H1 (cell line): ENCODE measurements around the gene UBE2D2. TPM values are rescaled to one million over a fixed set of nuclear protein-coding genes. Genes with fewer than 3 reads are reported as not detected.

Experiments used
- CTCF ChIA-PET: fragments of 300-600 bp; sonication (Branson Sonifier 250); formaldehyde crosslinking; loops from one replicate; lab custom pipeline; 2021; ENCODE audit not compliant: partially characterized antibody; lab: Charles Lee
- POLR2A ChIA-PET: fragments of 300-600 bp; sonication (Branson Sonifier 250); formaldehyde crosslinking; loops from one replicate; lab custom pipeline; 2021; ENCODE audit warnings: inconsistent platforms; ENCODE audit not compliant: partially characterized antibody; lab: Charles Lee
- DNase-seq, 2 experiments: peaks; one replicate each; pipeline versions ENCODE4 v3.0.0 to v3.0.0-alpha.2; 2010 to 2022; ENCODE audit warnings: low spot score in 2 of 2, low read depth in 1 of 2, mixed read lengths in 1 of 2
- FAIRE-seq: peaks from 2 replicates; lab custom pipeline; 2011; peaks lifted over from hg19 to GRCh38; lab: Jason Lieb, UNC
- H2AFZ ChIP-seq: 2 replicates; pipeline ENCODE4 v1.8.1; 2012; ENCODE audit warnings: low read length, inconsistent platforms
- H2AK5ac ChIP-seq: 2 replicates; pipeline ENCODE4 v1.6.1; 2013; ENCODE audit warnings: low read depth, low read length
- H2BK120ac ChIP-seq: replicated peaks from 2 replicates; pipeline ENCODE3; 2013; ENCODE audit warnings: low read depth, low read length, inconsistent platforms
- H2BK12ac ChIP-seq: 2 replicates; pipeline ENCODE4 v1.6.1; 2013; ENCODE audit warnings: low read depth, low read length
- H2BK15ac ChIP-seq: 2 replicates; pipeline ENCODE4 v1.6.1; 2013; ENCODE audit warnings: low read length
- H2BK20ac ChIP-seq: 2 replicates; pipeline ENCODE4 v1.6.1; 2013; ENCODE audit warnings: low read length
- H2BK5ac ChIP-seq: 2 replicates; pipeline ENCODE4 v1.6.1; 2013; ENCODE audit warnings: low read depth, low read length
- H3K14ac ChIP-seq: 2 replicates; pipeline ENCODE4 v1.6.1; 2013; ENCODE audit warnings: inconsistent platforms; ENCODE audit not compliant: insufficient read length
- H3K18ac ChIP-seq: 2 replicates; pipeline ENCODE4 v1.6.1; 2013; ENCODE audit warnings: low read length; ENCODE audit errors: extremely low read depth
- H3K23ac ChIP-seq: 2 replicates; pipeline ENCODE4 v1.6.1; 2013; ENCODE audit warnings: inconsistent platforms; ENCODE audit not compliant: insufficient read length
- H3K23me2 ChIP-seq: 2 replicates; pipeline ENCODE4 v1.6.1; 2013; ENCODE audit warnings: low read depth, low read length
- H3K27ac ChIP-seq: 2 replicates; pipeline ENCODE4 v1.6.1; 2011; ENCODE audit warnings: low read depth, low read length, inconsistent platforms
- H3K27me3 ChIP-seq, 4 experiments: replicated peaks in 1 of 4; 1 replicate in 1 of 4; 2 replicates in 3 of 4; pipeline versions ENCODE4 v1.6.1 to v1.8.1; 2011 to 2013; ENCODE audit warnings: low read length in 3 of 4, mild to moderate bottlenecking in 3 of 4, inconsistent platforms in 2 of 4, mixed read lengths in 2 of 4, moderate library complexity in 1 of 4; ENCODE audit not compliant: control insufficient read depth in 3 of 4, insufficient read depth in 3 of 4; ENCODE audit errors: extremely low read depth in 1 of 4
- H3K36me3 ChIP-seq, 4 experiments: 2 replicates each; pipeline versions ENCODE4 v1.6.1 to v1.8.1; 2011 to 2013; ENCODE audit warnings: mild to moderate bottlenecking in 4 of 4, low read length in 3 of 4, moderate library complexity in 2 of 4, control low read depth in 1 of 4, inconsistent platforms in 1 of 4; ENCODE audit not compliant: insufficient read depth in 4 of 4, control insufficient read depth in 2 of 4
- H3K4ac ChIP-seq: replicated peaks from 2 replicates; pipeline ENCODE3; 2013; ENCODE audit warnings: low read length, low read depth, mixed read lengths, inconsistent platforms; ENCODE audit not compliant: insufficient read length
- H3K4me1 ChIP-seq, 4 experiments: replicated peaks in 1 of 4; 1 replicate in 1 of 4; 2 replicates in 3 of 4; pipeline versions ENCODE4 v1.6.1 to v1.8.1; 2011 to 2013; ENCODE audit warnings: low read length in 3 of 4, inconsistent platforms in 2 of 4, mixed read lengths in 1 of 4; ENCODE audit not compliant: insufficient read depth in 4 of 4, control insufficient read depth in 3 of 4
- H3K4me2 ChIP-seq, 2 experiments: 2 replicates each; pipeline versions ENCODE4 v1.6.1 to v1.8.1; 2011 to 2013; ENCODE audit warnings: low read depth in 2 of 2, low read length in 2 of 2, control low read depth in 1 of 2, inconsistent platforms in 1 of 2, mild to moderate bottlenecking in 1 of 2; ENCODE audit not compliant: insufficient read depth in 1 of 2
- H3K4me3 ChIP-seq, 4 experiments: fragments of 200-600, 300-600 bp in 1 of 4; sonication (generic), shearing (Covaris generic), sonication (Bioruptor Twin) in 1 of 4; 2 replicates each; pipeline versions ENCODE4 v1.5.1 to v1.8.1; 2011 to 2016; ENCODE audit warnings: low read length in 4 of 4, low read depth in 3 of 4, control low read depth in 2 of 4, inconsistent platforms in 2 of 4, mild to moderate bottlenecking in 2 of 4, mixed read lengths in 1 of 4, moderate library complexity in 1 of 4; ENCODE audit not compliant: insufficient read depth in 2 of 4; ENCODE audit errors: extremely low read depth in 1 of 4
- H3K56ac ChIP-seq: replicated peaks from 2 replicates; pipeline ENCODE3; 2013; ENCODE audit warnings: low read depth, mild to moderate bottlenecking, mixed read lengths, low read length, inconsistent platforms; ENCODE audit not compliant: insufficient read length
- H3K79me1 ChIP-seq: 2 replicates; pipeline ENCODE4 v1.6.1; 2013; ENCODE audit warnings: low read depth, low read length, control low read depth
- H3K79me2 ChIP-seq, 2 experiments: 2 replicates each; pipeline versions ENCODE4 v1.6.1 to v1.8.1; 2012 to 2013; ENCODE audit warnings: low read length in 2 of 2, mild to moderate bottlenecking in 2 of 2, inconsistent platforms in 1 of 2; ENCODE audit not compliant: insufficient read depth in 2 of 2, control insufficient read depth in 1 of 2
- H3K9ac ChIP-seq, 4 experiments: replicated peaks in 1 of 4; 1 replicate in 1 of 4; 2 replicates in 3 of 4; pipeline versions ENCODE4 v1.6.1 to v1.8.1; 2011 to 2013; ENCODE audit warnings: low read depth in 3 of 4, low read length in 3 of 4, control low read depth in 2 of 4, mild to moderate bottlenecking in 2 of 4, moderate library complexity in 2 of 4, inconsistent platforms in 1 of 4; ENCODE audit errors: extremely low read depth in 1 of 4
- H3K9me3 ChIP-seq, 2 experiments: 2 replicates each; pipeline versions ENCODE4 v1.6.1 to v1.8.1; 2012 to 2013; ENCODE audit warnings: mild to moderate bottlenecking in 2 of 2, moderate library complexity in 2 of 2, control low read depth in 1 of 2, inconsistent platforms in 1 of 2, low read depth in 1 of 2, low read length in 1 of 2, mixed read lengths in 1 of 2; ENCODE audit not compliant: insufficient read depth in 2 of 2
- H4K20me1 ChIP-seq, 2 experiments: replicated peaks in 1 of 2; 2 replicates each; pipeline versions ENCODE3 to v1.8.1; 2011 to 2013; ENCODE audit warnings: inconsistent platforms in 2 of 2, low read length in 2 of 2, mild to moderate bottlenecking in 1 of 2; ENCODE audit not compliant: insufficient read depth in 2 of 2, control insufficient read depth in 1 of 2
- H4K5ac ChIP-seq: 2 replicates; pipeline ENCODE4 v1.6.1; 2013; ENCODE audit warnings: low read length, low read depth, mixed read lengths, inconsistent platforms; ENCODE audit not compliant: insufficient read length
- H4K8ac ChIP-seq: 2 replicates; pipeline ENCODE4 v1.8.0; 2013; ENCODE audit warnings: mild to moderate bottlenecking, moderate library complexity, low read length, inconsistent platforms; ENCODE audit not compliant: insufficient read depth; ENCODE audit errors: extremely low read depth
- H4K91ac ChIP-seq: replicated peaks from 2 replicates; pipeline ENCODE3; 2013; ENCODE audit warnings: low read length, mixed read lengths, inconsistent platforms; ENCODE audit not compliant: insufficient read length
- ATF2 ChIP-seq: IDR thresholded peaks from 2 replicates; pipeline ENCODE4 v1.6.1; 2012; ENCODE audit warnings: low read length, inconsistent platforms
- CBX5 ChIP-seq: fragments of 300-800, 300-1000 bp; sonication (generic); IDR thresholded peaks from 2 replicates; pipeline ENCODE4 v1.7.1; 2016; ENCODE audit warnings: antibody characterized with exemption, low read length, low read depth
- CEBPB ChIP-seq: IDR thresholded peaks from 2 replicates; pipeline ENCODE4 v1.6.1; 2012; ENCODE audit warnings: low read depth, low read length
- CHD2 ChIP-seq: IDR thresholded peaks from 2 replicates; pipeline ENCODE4 v1.6.1; 2012; ENCODE audit warnings: low read length, improper control_type of control experiment
- CREB1 ChIP-seq: IDR thresholded peaks from 2 replicates; pipeline ENCODE4 v1.6.1; 2012; ENCODE audit warnings: inconsistent platforms
- EP300 ChIP-seq, 2 experiments: IDR thresholded peaks; 1 replicate in 1 of 2; 2 replicates in 1 of 2; pipeline ENCODE4 v1.6.1; 2011 to 2012; ENCODE audit warnings: low read depth in 2 of 2, low read length in 2 of 2, mild to moderate bottlenecking in 2 of 2, borderline replicate concordance in 1 of 2, inconsistent platforms in 1 of 2, moderate library complexity in 1 of 2
- EZH2 ChIP-seq: fragments of 200-600 bp; sonication (generic); IDR thresholded peaks from 2 replicates; pipeline ENCODE4 v1.7.1; 2012; ENCODE audit warnings: low read depth, mild to moderate bottlenecking, moderate library complexity, low read length, inconsistent platforms; ENCODE audit not compliant: severe bottlenecking
- JUND ChIP-seq: IDR thresholded peaks from 2 replicates; pipeline ENCODE4 v1.6.1; 2011; ENCODE audit warnings: mild to moderate bottlenecking, improper control_type of control experiment, low read length
- RAD21 ChIP-seq, 2 experiments: IDR thresholded peaks in 1 of 2; conservative IDR thresholded peaks in 1 of 2; 2 replicates each; pipeline ENCODE4 v1.6.1; 2011; ENCODE audit warnings: low read depth in 2 of 2, low read length in 2 of 2, improper control_type of control experiment in 1 of 2, inconsistent platforms in 1 of 2, mild to moderate bottlenecking in 1 of 2, moderate library complexity in 1 of 2
- RFX5 ChIP-seq: IDR thresholded peaks from 2 replicates; pipeline ENCODE4 v1.6.1; 2011; ENCODE audit warnings: low read depth, low read length, improper control_type of control experiment, borderline replicate concordance
- WGBS, 2 experiments: shearing (Covaris generic) in 1 of 2; methylation state at CpG; one replicate each; pipeline versions ENCODE4 v1.1.6 to v1.1.7; 2013 to 2015; ENCODE audit warnings: low lambda C conversion rate in 2 of 2, mixed read lengths in 2 of 2, inconsistent platforms in 1 of 2, low coverage in 1 of 2, missing lambda C conversion rate in 1 of 2; ENCODE audit not compliant: insufficient replicate concordance in 2 of 2, insufficient coverage in 1 of 2, insufficient read length in 1 of 2; ENCODE audit errors: extremely low coverage in 1 of 2, missing lambda C conversion rate in 1 of 2; 5-methylcytosine and 5-hydroxymethylcytosine counted together
- polyA plus RNA-seq, 7 experiments: library from polyadenylated mRNA; depleted of rRNA in 3 of 7; stranded (reverse) in 5 of 7; unstranded in 2 of 7; fragments of >200 nt in 5 of 7; fragments of 200-250 nt in 2 of 7; gene quantifications; 1 replicate in 5 of 7; 2 replicates in 1 of 7; 4 replicates in 1 of 7; pipeline versions ENCODE4 v1.2.1 to v1.2.3, GENCODE V29; 2011 to 2013; ENCODE audit warnings: missing spikeins in 2 of 7, mixed read lengths in 2 of 7
- total RNA-seq: library from RNA; stranded (reverse); fragmentation: NEBNext Ultra II Directional; extraction: Animal tissue kit (Norgen Biotek cat#: 25700); gene quantifications from 2 replicates; pipeline ENCODE4 v1.2.1, GENCODE V29; 2021
- TF ChIP-seq, protein P1 (sequence below): IDR thresholded peaks from 2 replicates; pipeline ENCODE4 v1.6.1; 2011; ENCODE audit warnings: low read length, improper control_type of control experiment

The UBE2D2 gene
- total and polyA plus RNA-seq, 2 of the 8 experiments (the other 6 are each of a cell fraction or from before 2014, with no cell fraction given), result 66.9 to 203 TPM

GRCh38 chr5:139531772-139532169 is 29.4 kb upstream of the UBE2D2 start:
- CTCF ChIA-PET, result interaction anchor here (1.1 to 1.8 kb wide), 3 partner anchors 12 to 35 kb away, joined by 3 to 5 read pairs (median 3); no protein-coding TSS in a partner anchor
- Histone ChIP-seq H3K23me2 (no peaks in the 10 kb centered on the region), H2AK5ac (no peak overlapping the region), H3K4me1 (peaks cover 0 to 13% (median 2%) of the 10 kb centered on the region in 4 experiments; a peak in 2 of 7 replicates), H3K14ac (no peak overlapping the region), H3K36me3 (no peaks in the 10 kb centered on the region), H3K9ac (no peak overlapping the region), H3K4me3 (no peak overlapping the region), H3K56ac (no peak overlapping the region), H4K91ac (no peak overlapping the region), H3K27me3 (no peaks in the 10 kb centered on the region), H3K79me2 (no peaks in the 10 kb centered on the region), H2BK15ac (no peak overlapping the region), H3K4me2 (no peak overlapping the region), H3K9me3 (no peaks in the 10 kb centered on the region), H3K23ac (no peak overlapping the region), H2AFZ (no peak overlapping the region), H3K79me1 (no peaks in the 10 kb centered on the region), H2BK12ac (no peak overlapping the region), H4K20me1 (no peaks in the 10 kb centered on the region), H2BK120ac (no peak overlapping the region), H2BK20ac (no peak overlapping the region), H3K27ac (no peak overlapping the region), H2BK5ac (no peak overlapping the region), H4K5ac (no peak overlapping the region), H3K4ac (no peak overlapping the region), H4K8ac (no peak overlapping the region), H3K18ac (no peak overlapping the region)
- 86% methylated on average over 3 of the region's 3 CpGs; no CpG with 5 or more reads in 1 of the 2 experiments for WGBS, 2 experiments
- DNase-seq (no peak), FAIRE-seq (no peak)
- POLR2A ChIA-PET, result interaction anchor here (0.8 kb wide), 1 partner anchor 29 kb away, joined by 3 read pairs; the partner anchor contains the start of gene UBE2D2
- TF ChIP-seq EZH2 (no peak), CREB1 (no peak), RAD21 (IDR thresholded peaks at IDR 0.05 in 1 of 2, conservative IDR thresholded peaks at IDR 0.05 in 1 of 2; ENCODE audit: low read depth in 2 of 2, low read length in 2 of 2) (no peak), CHD2 (no peak), ATF2 (no peak), CBX5 (no peak), JUND (no peak), RFX5 (no peak), EP300 (IDR thresholded peaks at IDR 0.05; ENCODE audit: borderline replicate concordance in 1 of 2, low read depth in 2 of 2, low read length in 2 of 2) (no peak), CEBPB (no peak)
- TF ChIP-seq, protein P1, sequence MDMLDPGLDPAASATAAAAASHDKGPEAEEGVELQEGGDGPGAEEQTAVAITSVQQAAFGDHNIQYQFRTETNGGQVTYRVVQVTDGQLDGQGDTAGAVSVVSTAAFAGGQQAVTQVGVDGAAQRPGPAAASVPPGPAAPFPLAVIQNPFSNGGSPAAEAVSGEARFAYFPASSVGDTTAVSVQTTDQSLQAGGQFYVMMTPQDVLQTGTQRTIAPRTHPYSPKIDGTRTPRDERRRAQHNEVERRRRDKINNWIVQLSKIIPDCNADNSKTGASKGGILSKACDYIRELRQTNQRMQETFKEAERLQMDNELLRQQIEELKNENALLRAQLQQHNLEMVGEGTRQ, result no peak
